Stomach smooth muscle (tissue), 2 donors: ENCODE data around the gene RPS6KA2.

ENCODE experiments used
- H3K27ac ChIP-seq: one replicate; pipeline ENCODE4 v1.7.0; 2013; ENCODE audit warnings: mild to moderate bottlenecking, low read length, inconsistent platforms
- H3K27me3 ChIP-seq, 2 donors: one replicate each; pipeline ENCODE4 v1.7.0; 2013; ENCODE audit warnings: low read length in 2 of 2; ENCODE audit not compliant: insufficient read depth in 2 of 2, control insufficient read depth in 1 of 2
- H3K36me3 ChIP-seq, 2 donors: one replicate each; pipeline ENCODE4 v1.7.0; 2013; ENCODE audit warnings: low read length in 2 of 2; ENCODE audit not compliant: control insufficient read depth in 2 of 2, insufficient read depth in 2 of 2
- H3K4me1 ChIP-seq: one replicate; pipeline ENCODE4 v1.7.0; 2013; ENCODE audit warnings: low read length; ENCODE audit not compliant: control insufficient read depth, insufficient read depth
- H3K4me3 ChIP-seq, 2 donors: one replicate each; pipeline ENCODE4 v1.7.0; 2013; ENCODE audit warnings: low read length in 2 of 2
- H3K9ac ChIP-seq, 2 donors: one replicate each; pipeline ENCODE4 v1.7.0; 2013; ENCODE audit warnings: low read length in 2 of 2, mild to moderate bottlenecking in 1 of 2
- H3K9me3 ChIP-seq, 2 donors: one replicate each; pipeline ENCODE4 v1.7.0; 2013; ENCODE audit warnings: low read length in 2 of 2; ENCODE audit not compliant: control insufficient read depth in 2 of 2
- donor health status: healthy.
- donor health status: Pancreatic carcinoma.

The RPS6KA2 gene

DNA sequence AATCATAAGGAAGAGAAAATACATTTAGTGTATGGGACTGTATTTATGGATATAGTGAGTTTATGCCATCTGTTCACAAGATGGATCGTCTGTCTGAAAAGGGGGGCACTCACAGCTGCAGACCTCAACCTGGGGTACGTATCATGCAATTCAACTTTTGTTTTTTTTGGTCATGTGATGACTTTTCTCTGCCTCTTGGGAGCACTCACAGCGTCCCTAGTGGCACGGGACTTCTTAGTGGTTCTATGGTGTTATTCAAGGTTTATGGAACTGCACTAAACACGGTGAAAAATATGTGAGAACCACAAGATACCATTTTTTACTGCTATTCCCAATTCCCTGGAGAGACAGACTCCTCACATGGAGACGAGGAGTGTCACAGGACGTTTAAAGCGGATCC is 183.9 kb downstream of the RPS6KA2 start:
- H3K27me3 ChIP-seq, result no peaks in the 10 kb centered on the region
- H3K9ac ChIP-seq, result no peak overlapping the region
- H3K27ac ChIP-seq, result no peak overlapping the region
- no peaks in the 10 kb centered on the region for H3K9me3 ChIP-seq
- H3K36me3 ChIP-seq, result peaks cover 3 to 12% of the 10 kb centered on the region in 2 donors
- H3K4me3 ChIP-seq, result no peak overlapping the region
- no peaks in the 10 kb centered on the region for H3K4me1 ChIP-seq

- H3K4me1 ChIP-seq, result no peaks in the 10 kb centered on the region
- H3K9me3 ChIP-seq, result no peaks in the 10 kb centered on the region
- no peak overlapping the region for H3K4me3 ChIP-seq
- H3K9ac ChIP-seq, result no peak overlapping the region
- no peaks in the 10 kb centered on the region for H3K27me3 ChIP-seq
- H3K36me3 ChIP-seq, result peaks cover 3 to 8% of the 10 kb centered on the region in 2 donors
- no peak overlapping the region for H3K27ac ChIP-seq
These were observed 184.8 kb downstream of the RPS6KA2 start for GRCh38 chr6:166442131-166442685.

DNA sequence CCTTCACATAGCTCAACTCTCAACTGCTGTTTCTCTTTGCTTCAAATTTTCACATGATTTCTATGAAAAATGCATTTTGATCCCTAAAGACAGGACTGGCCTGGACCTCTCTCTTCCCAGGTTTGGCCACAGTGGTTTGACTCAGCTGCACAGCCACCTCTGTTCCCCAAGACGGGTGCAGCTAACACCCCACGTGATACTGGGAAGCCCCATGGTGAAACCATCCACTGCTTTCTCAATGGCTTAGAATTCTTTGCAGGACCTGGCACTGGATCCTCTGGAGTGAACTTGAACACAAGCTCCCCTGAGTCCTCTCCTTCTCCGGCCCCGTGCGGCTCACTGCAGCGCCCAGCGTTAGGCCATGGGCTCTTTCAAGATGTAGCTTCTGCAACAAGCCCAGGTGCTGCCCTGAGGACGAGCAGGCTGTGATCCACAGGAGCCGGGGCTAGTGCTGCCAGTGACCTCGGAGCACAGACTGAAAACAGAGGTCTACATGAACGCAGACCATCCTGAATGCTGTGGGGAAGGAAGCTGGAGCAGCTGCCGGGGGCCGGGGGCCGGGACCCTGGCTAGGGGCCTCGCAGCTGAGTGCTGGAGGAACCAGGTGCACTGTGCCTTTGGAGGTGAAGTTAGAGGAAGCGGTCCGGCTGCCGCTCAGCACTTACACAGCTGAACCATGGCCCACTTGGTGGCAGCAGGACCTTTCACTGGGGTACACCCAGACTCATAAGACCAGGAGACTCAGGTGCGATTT is 185.5 kb downstream of the RPS6KA2 start:
- Histone ChIP-seq H3K36me3 (peaks cover 2 to 7% of the 10 kb centered on the region in 2 donors), H3K4me1 (no peaks in the 10 kb centered on the region), H3K9ac (no peak overlapping the region), H3K27ac (no peak overlapping the region), H3K9me3 (no peaks in the 10 kb centered on the region), H3K4me3 (no peak overlapping the region), H3K27me3 (no peaks in the 10 kb centered on the region)

- Histone ChIP-seq H3K9me3 (no peaks in the 10 kb centered on the region), H3K27me3 (no peaks in the 10 kb centered on the region), H3K4me1 (no peaks in the 10 kb centered on the region), H3K36me3 (peaks cover 0 to 3% of the 10 kb centered on the region in 2 donors), H3K4me3 (no peak overlapping the region), H3K9ac (no peak overlapping the region), H3K27ac (no peak overlapping the region)
These were observed 186.3 kb downstream of the RPS6KA2 start for GRCh38 chr6:166440729-166441128.

GRCh38 chr6:166440106-166440505 is 186.9 kb downstream of the RPS6KA2 start:
- H3K4me1 ChIP-seq, result no peaks in the 10 kb centered on the region
- H3K27me3 ChIP-seq, result no peaks in the 10 kb centered on the region
- no peak overlapping the region for H3K27ac ChIP-seq
- H3K36me3 ChIP-seq, result peaks cover 0 to 3% of the 10 kb centered on the region in 2 donors
- no peaks in the 10 kb centered on the region for H3K9me3 ChIP-seq
- no peak overlapping the region for H3K9ac ChIP-seq
- H3K4me3 ChIP-seq, result no peak overlapping the region

DNA sequence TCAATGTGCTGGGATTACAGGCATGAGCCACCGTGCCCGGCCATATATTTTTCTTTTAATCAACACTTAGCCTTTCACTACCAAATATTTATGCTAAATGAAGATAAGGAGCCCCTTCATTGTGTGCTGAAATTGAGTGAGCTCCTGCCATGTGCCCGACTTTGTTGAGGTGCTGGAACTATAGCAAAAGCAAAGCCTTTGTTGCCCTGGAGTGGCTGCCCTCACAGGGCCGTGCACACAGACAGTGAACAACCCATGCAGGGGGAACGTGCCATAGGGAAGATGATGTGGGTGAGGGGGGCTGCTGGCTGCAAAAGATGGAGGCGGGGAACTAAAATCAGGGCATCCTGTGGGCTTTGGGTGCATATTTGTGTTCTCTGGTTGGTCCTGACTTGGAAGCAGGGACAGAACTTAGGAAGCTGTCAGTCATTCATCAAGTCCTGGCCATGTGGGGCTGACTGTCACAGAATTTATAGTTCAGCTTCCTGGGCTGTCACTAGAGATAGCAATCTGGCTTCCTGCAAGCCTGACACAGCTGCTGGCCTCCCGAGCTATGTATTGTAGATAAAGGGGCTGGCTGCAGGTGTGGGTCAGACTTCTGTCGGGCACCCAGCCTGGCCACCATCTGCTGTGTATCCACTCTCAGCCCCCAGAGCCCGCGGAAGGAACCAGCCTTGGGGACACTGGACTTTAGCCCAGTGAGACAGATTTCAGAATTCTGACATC is 187.5 kb downstream of the RPS6KA2 start:
- Histone ChIP-seq H3K9ac (no peak overlapping the region), H3K9me3 (no peaks in the 10 kb centered on the region), H3K27ac (no peak overlapping the region), H3K36me3 (peaks cover 0 to under 1% of the 10 kb centered on the region in 2 donors), H3K4me3 (no peak overlapping the region), H3K27me3 (no peaks in the 10 kb centered on the region), H3K4me1 (no peaks in the 10 kb centered on the region)

- no peak overlapping the region for H3K9ac ChIP-seq
- H3K9me3 ChIP-seq, result no peaks in the 10 kb centered on the region
- no peaks in the 10 kb centered on the region for H3K4me1 ChIP-seq
- H3K36me3 ChIP-seq, result no peaks in the 10 kb centered on the region
- no peak overlapping the region for H3K27ac ChIP-seq
- no peaks in the 10 kb centered on the region for H3K27me3 ChIP-seq
- H3K4me3 ChIP-seq, result no peak overlapping the region
These were observed 188.7 kb downstream of the RPS6KA2 start for GRCh38 chr6:166438211-166438861.

DNA sequence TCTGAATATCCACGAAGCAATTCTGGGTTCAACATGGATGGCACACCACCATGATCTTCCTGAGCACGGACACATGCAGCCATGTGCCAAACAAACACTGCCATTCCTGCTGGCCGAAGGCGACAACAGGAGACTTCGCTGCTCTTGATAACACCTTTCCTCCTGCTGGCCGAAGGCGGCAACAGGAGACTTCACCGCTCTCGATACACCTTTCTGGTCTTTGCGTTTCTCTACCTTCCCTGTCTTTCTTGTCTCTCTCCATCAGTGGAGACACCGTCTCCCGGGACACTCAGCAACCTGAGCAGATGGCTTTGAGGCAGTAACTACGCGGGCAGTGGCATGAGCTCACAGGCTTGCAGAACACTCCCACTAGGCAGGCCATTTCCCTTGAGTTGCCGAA is 189.4 kb downstream of the RPS6KA2 start:
- Histone ChIP-seq H3K4me1 (no peaks in the 10 kb centered on the region), H3K27me3 (no peaks in the 10 kb centered on the region), H3K9ac (no peak overlapping the region), H3K9me3 (no peaks in the 10 kb centered on the region), H3K36me3 (no peaks in the 10 kb centered on the region), H3K4me3 (no peak overlapping the region), H3K27ac (no peak overlapping the region)

DNA sequence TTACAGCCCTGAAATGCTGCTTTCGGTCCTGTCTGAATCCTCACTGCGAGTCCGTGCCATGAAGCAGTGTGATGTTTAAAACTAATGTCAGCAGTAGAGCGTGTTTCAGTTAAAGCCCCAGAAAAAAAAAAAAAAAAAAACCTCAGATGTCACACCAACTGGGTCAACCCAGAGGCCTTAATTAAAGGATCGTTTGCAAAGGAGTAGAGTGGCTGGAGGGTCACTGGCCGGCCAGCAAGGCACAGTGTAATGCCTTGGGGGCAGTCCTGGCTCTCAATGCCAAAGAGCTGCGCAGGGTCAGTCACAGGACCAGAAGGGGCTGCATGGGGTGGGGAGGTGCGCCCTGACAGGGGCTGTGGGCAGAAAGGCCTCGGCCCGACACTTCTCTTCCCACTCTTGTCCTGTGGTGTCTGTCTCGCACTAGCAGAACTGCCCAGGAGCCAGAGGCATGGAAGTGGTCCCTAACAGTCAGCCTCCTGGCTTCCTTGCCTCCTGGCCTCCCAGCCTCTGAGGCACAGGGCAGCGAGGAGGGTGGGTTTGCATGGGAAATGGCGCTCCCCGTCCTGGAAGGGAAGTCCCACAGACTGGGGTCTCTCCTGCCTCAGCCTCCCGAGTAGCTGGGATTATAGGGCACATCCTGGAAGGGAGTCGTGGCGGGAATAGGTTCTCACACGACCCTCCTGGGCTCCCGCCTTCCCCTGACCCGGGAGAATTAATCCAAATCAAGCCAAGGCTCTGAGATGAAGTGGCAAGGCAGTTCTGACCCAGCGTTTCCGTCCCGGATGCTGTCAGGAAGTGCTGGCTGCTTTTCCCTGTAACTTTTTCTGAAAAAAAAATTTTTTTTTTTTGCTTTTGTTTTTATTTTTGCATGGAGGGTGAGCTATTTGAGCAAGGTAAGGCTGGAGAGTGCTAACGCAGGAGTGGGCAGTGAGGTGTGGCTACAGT is 190.6 kb downstream of the RPS6KA2 start:
- peaks cover 4 to 6% of the 10 kb centered on the region in 2 donors for H3K36me3 ChIP-seq
- H3K9me3 ChIP-seq, result no peaks in the 10 kb centered on the region
- no peak overlapping the region for H3K9ac ChIP-seq
- H3K4me1 ChIP-seq, result no peaks in the 10 kb centered on the region
- H3K4me3 ChIP-seq, result no peak overlapping the region
- no peak overlapping the region for H3K27ac ChIP-seq
- H3K27me3 ChIP-seq, result no peaks in the 10 kb centered on the region

- H3K27ac ChIP-seq, result no peak overlapping the region
- H3K4me3 ChIP-seq, result no peak overlapping the region
- H3K4me1 ChIP-seq, result no peaks in the 10 kb centered on the region
- H3K36me3 ChIP-seq, result peaks cover 4 to 6% of the 10 kb centered on the region in 2 donors
- H3K9me3 ChIP-seq, result no peaks in the 10 kb centered on the region
- H3K9ac ChIP-seq, result no peak overlapping the region
- no peaks in the 10 kb centered on the region for H3K27me3 ChIP-seq
These were observed 191.5 kb downstream of the RPS6KA2 start for GRCh38 chr6:166435574-166435973.
